HEK293 (cell line): ENCODE results near the gene TMC4.
"Not testable (repeated sequence)": the region's sequence is repeated elsewhere in the genome, so short reads cannot be mapped to it uniquely, and the experiment has no call there.

Experiments used
- CTCF ChIA-PET: fragments of 350-600 bp; formaldehyde crosslinking; extraction: SDS; loops from one replicate; lab custom pipeline; 2021; ENCODE audit warnings: antibody characterized with exemption; lab: Yijun Ruan, JAX
- POLR2A ChIA-PET: fragments of 300-600 bp; formaldehyde crosslinking; extraction: SDS; loops from one replicate; lab custom pipeline; 2020; ENCODE audit warnings: antibody characterized with exemption, inconsistent platforms; lab: Yijun Ruan, JAX
- H3K27ac ChIP-seq: fragments of 200-500 bp; sonication (Bioruptor generic); 2 replicates; pipeline ENCODE4 v1.5.1; 2014; ENCODE audit warnings: low read depth, low read length, control low read depth, inconsistent platforms; ENCODE audit errors: extremely low read depth
- H3K36me3 ChIP-seq, 2 experiments: fragments of 200-500 bp in 1 of 2; sonication (Bioruptor generic) in 1 of 2; 1 replicate in 1 of 2; 2 replicates in 1 of 2; pipeline ENCODE4 v1.5.1; 2014 to 2017; ENCODE audit warnings: inconsistent platforms in 2 of 2, low read length in 2 of 2; ENCODE audit not compliant: control insufficient read depth in 2 of 2, insufficient read depth in 1 of 2
- H3K4me1 ChIP-seq: fragments of 200-500 bp; sonication (Bioruptor generic); 2 replicates; pipeline ENCODE4 v1.5.1; 2014; ENCODE audit warnings: mild to moderate bottlenecking, low read length, inconsistent platforms; ENCODE audit not compliant: control insufficient read depth, insufficient read depth
- H3K4me3 ChIP-seq: 2 replicates; pipeline ENCODE4 v1.5.1; 2011; ENCODE audit warnings: low read depth, mild to moderate bottlenecking, control low read depth, low read length, moderate library complexity
- H3K9me3 ChIP-seq: fragments of 200-500 bp; sonication (Bioruptor generic); 2 replicates; pipeline ENCODE4 v1.5.1; 2014; ENCODE audit warnings: low read depth, low read length, inconsistent platforms; ENCODE audit not compliant: control insufficient read depth, insufficient read depth
- REST ChIP-seq: fragments of 450-650 bp; formaldehyde crosslinking; IDR thresholded peaks from 2 replicates; pipeline ENCODE4 v1.5.1; 2016; ENCODE audit warnings: missing biosample characterization, missing genetic modification characterization
- ZBTB11 ChIP-seq: fragments of 450-650 bp; formaldehyde crosslinking; conservative IDR thresholded peaks from 2 replicates; pipeline ENCODE4 v1.5.1; 2016; ENCODE audit warnings: low read depth, missing biosample characterization, missing genetic modification characterization
- ZNF155 ChIP-seq: fragments of 450-650 bp; formaldehyde crosslinking; IDR thresholded peaks from 2 replicates; pipeline ENCODE4 v1.5.1; 2016; ENCODE audit warnings: missing biosample characterization, missing genetic modification characterization
- ZNF311 ChIP-seq: fragments of 450-650 bp; formaldehyde crosslinking; IDR thresholded peaks from 2 replicates; pipeline ENCODE4 v1.5.1; 2017; ENCODE audit warnings: missing biosample characterization, missing genetic modification characterization, borderline replicate concordance
- ZNF362 ChIP-seq: fragments of 450-650 bp; formaldehyde crosslinking; IDR thresholded peaks from 2 replicates; pipeline ENCODE4 v1.5.1; 2016; ENCODE audit warnings: missing biosample characterization, missing genetic modification characterization
- ZNF398 ChIP-seq: fragments of 450-650 bp; formaldehyde crosslinking; IDR thresholded peaks from 2 replicates; pipeline ENCODE4 v1.5.1; 2017; ENCODE audit warnings: missing biosample characterization, missing genetic modification characterization
- ZNF449 ChIP-seq: fragments of 450-650 bp; formaldehyde crosslinking; IDR thresholded peaks from 2 replicates; pipeline ENCODE4 v1.5.1; 2017; ENCODE audit warnings: missing biosample characterization, mild to moderate bottlenecking, missing genetic modification characterization, moderate library complexity
- ZNF692 ChIP-seq: fragments of 450-650 bp; formaldehyde crosslinking; IDR thresholded peaks from 2 replicates; pipeline ENCODE4 v1.5.1; 2016; ENCODE audit warnings: missing biosample characterization, missing genetic modification characterization

TMC4 gene

GRCh38 chr19:54207676-54207982 lies 34.7 kb upstream of the TMC4 start (continued):
- TF ChIP-seq ZNF692 (tag by site-specific recombination) (no peak), ZNF362 (no peak), ZNF398 (tag by site-specific recombination) (no peak), REST (no peak)

GRCh38 chr19:54207193-54207592 lies 34.2 kb upstream of the TMC4 start:
- Histone ChIP-seq H3K36me3 (peaks cover 48 to 72% of the 10 kb centered on the region in 2 experiments), H3K4me1 (peaks cover 29% of the 10 kb centered on the region)
- not testable (repeated sequence) for H3K4me3 ChIP-seq, H3K27ac ChIP-seq, H3K9me3 ChIP-seq
- ChIA-PET POLR2A (interaction anchor here (1.1 to 9.1 kb wide), 2 partner anchors 8 to 17 kb away, joined by 7 to 152 read pairs; partner anchors contain the start of genes MBOAT7 and TSEN34), CTCF (interaction anchor here (0.5 to 1.3 kb wide), 2 partner anchors 18 to 60 kb away, joined by 3 to 4 read pairs; partner anchors contain the start of gene MBOAT7)

- ChIA-PET POLR2A (interaction anchor here (1.3 to 9.1 kb wide), 2 partner anchors 12 to 16 kb away, joined by 3 to 152 read pairs; partner anchors contain the start of genes MBOAT7 and TSEN34), CTCF (interaction anchor here (1.7 kb wide), 1 partner anchor 61 kb away, joined by 7 read pairs; no protein-coding TSS in a partner anchor)
- no peak overlapping the region for H3K27ac ChIP-seq
- peaks cover 52 to 76% of the 10 kb centered on the region in 2 experiments for H3K36me3 ChIP-seq
- no peak overlapping the region for H3K4me3 ChIP-seq
- H3K9me3 ChIP-seq: no peaks in the 10 kb centered on the region
- peaks cover 33% of the 10 kb centered on the region for H3K4me1 ChIP-seq
- TF ChIP-seq ZBTB11 (tag by site-specific recombination) (no peak), REST (no peak), ZNF311 (tag by site-specific recombination) (no peak), ZNF449 (tag by site-specific recombination) (no peak), ZNF155 (tag by site-specific recombination) (no peak)
Observed at GRCh38 chr19:54206831-54207177, 33.8 kb upstream of the TMC4 start.
